Stimulated activated CD4-positive, alpha-beta T cell treated with anti-CD3 and anti-CD28 coated beads, TNF-alpha, amount 100 ng/mL, for 4 hours (primary cell): ENCODE measurements around the gene SEC22A.

Source experiments
- DNase-seq, 3 experiments: peaks; one replicate each; pipeline ENCODE4 v3.0.0-alpha.2; 2020; ENCODE audit warnings: low read depth in 3 of 3

SEC22A gene

GRCh38 chr3:123201557-123202427, at the start of gene SEC22A:
Gene SEC22A (plus strand): TSS chr3:123201943. CDS start chr3:123209218, 7,275 bp downstream.
- DNase-seq, result peak; percentile 87 to 90 (median 88)

- DNase-seq, result no peak
Observed at GRCh38 chr3:123152687-123153086, 49.1 kb upstream of the SEC22A start.

GRCh38 chr3:123153125-123154019, 48.4 kb upstream of the SEC22A start:
- DNase-seq, result no peak

- DNase-seq, result no peak
Observed at GRCh38 chr3:123154020-123154985, 47.4 kb upstream of the SEC22A start.

GRCh38 chr3:123155471-123156011, 46.2 kb upstream of the SEC22A start:
- no peak for DNase-seq

GRCh38 chr3:123156276-123156995, 45.3 kb upstream of the SEC22A start:
- no peak for DNase-seq

GRCh38 chr3:123157209-123157597, 44.5 kb upstream of the SEC22A start:
- no peak for DNase-seq

- DNase-seq, result no peak
Observed at GRCh38 chr3:123157598-123158287, 44.0 kb upstream of the SEC22A start.

- no peak for DNase-seq
Observed at GRCh38 chr3:123158330-123158729, 43.4 kb upstream of the SEC22A start.

GRCh38 chr3:123158899-123159390, 42.8 kb upstream of the SEC22A start:
- DNase-seq, result no peak

- DNase-seq, result no peak
Observed at GRCh38 chr3:123159926-123160635, 41.7 kb upstream of the SEC22A start.

GRCh38 chr3:123161167-123161566, 40.6 kb upstream of the SEC22A start:
- no peak for DNase-seq

GRCh38 chr3:123163141-123163540, 38.6 kb upstream of the SEC22A start:
- no peak for DNase-seq

- no peak for DNase-seq
Observed at GRCh38 chr3:123165163-123165562, 36.6 kb upstream of the SEC22A start.

- DNase-seq, result no peak
Observed at GRCh38 chr3:123167686-123168085, 34.1 kb upstream of the SEC22A start.

GRCh38 chr3:123168122-123168521, 33.6 kb upstream of the SEC22A start:
- no peak for DNase-seq

- DNase-seq, result no peak
Observed at GRCh38 chr3:123168605-123169004, 33.1 kb upstream of the SEC22A start.

GRCh38 chr3:123169492-123169929, 32.2 kb upstream of the SEC22A start:
- no peak for DNase-seq

GRCh38 chr3:123169930-123170329, 31.8 kb upstream of the SEC22A start:
- DNase-seq, result no peak
